ENCODE measurements around the gene TNFAIP2.

The TNFAIP2 gene

DNA sequence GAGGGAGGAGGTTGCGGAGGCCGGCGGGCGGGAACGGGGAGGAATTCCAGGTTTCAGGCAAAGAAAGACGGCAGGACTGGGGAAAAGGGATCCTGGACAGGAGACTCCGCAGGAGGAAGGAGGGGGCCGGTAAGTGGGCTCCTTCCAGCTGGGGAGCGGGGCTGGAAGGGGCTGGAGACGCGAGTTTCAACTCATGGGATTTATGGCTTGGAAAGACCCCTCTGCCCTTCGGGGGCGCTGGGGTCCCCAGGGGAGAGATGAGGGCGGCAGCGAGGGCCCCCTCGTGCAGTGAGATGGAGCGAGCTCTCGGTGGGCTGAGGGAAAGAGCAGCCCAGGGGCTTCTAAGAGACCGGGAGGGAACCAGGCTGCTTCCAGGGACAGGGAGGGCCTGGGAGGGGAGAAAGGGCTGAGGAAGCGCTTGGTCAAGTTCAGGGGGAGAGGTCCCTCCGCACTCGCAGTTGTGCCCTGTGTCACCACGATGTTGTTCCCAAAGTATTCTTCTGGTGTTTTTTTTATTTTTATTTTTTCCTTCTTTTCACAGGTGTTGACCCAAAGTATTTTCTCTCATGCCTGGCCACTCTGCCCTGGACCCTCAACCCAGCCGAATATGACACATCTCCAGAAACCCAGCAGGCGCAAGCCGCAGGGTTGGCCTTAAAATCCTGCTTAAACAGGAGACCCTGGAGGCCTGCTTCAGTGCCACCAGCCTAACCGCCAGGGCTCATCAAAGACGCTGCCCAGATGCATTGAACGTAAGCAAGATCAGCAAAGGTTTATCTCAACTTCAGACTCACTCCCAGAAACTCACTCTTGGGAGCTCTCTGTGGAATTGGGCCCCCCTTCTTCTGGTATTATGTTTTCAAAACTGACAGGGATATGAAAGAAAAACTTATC lies 16.1 kb downstream of the TNFAIP2 start:
- ATAC-seq = no peak
- TF ChIP-seq TOX (CRISPR knock-in tag; IDR thresholded peaks at IDR 0.05; ENCODE audit: borderline replicate concordance) (no peak), RARB (CRISPR knock-in tag; IDR thresholded peaks at IDR 0.05) (no peak), CSDC2 (CRISPR knock-in tag; IDR thresholded peaks at IDR 0.05) (no peak), ARNTL (CRISPR knock-in tag; IDR thresholded peaks at IDR 0.05; ENCODE audit: borderline replicate concordance, low read depth) (no peak), TSHZ2 (CRISPR knock-in tag; IDR thresholded peaks at IDR 0.05) (no peak), SNAI2 (CRISPR knock-in tag; IDR thresholded peaks at IDR 0.05) (no peak), ISL1 (CRISPR knock-in tag; IDR thresholded peaks at IDR 0.05) (no peak), ZFP3 (CRISPR knock-in tag; IDR thresholded peaks at IDR 0.05) (no peak), TCF4 (CRISPR knock-in tag; IDR thresholded peaks at IDR 0.05; ENCODE audit: borderline replicate concordance) (no peak), CREB5 (CRISPR knock-in tag; IDR thresholded peaks at IDR 0.05; ENCODE audit: low read depth) (no peak), ZNF565 (CRISPR knock-in tag; conservative IDR thresholded peaks at IDR 0.05; ENCODE audit: low read depth) (no peak), BACH2 (CRISPR knock-in tag; IDR thresholded peaks at IDR 0.05; ENCODE audit: borderline replicate concordance) (no peak), ZNF8 (CRISPR knock-in tag; IDR thresholded peaks at IDR 0.05) (no peak), PPARA (CRISPR knock-in tag; IDR thresholded peaks at IDR 0.05; ENCODE audit: borderline replicate concordance) (no peak), ZNF70 (CRISPR knock-in tag; IDR thresholded peaks at IDR 0.05) (no peak), ZFP30 (CRISPR knock-in tag; IDR thresholded peaks at IDR 0.05) (no peak), OSR1 (CRISPR knock-in tag; IDR thresholded peaks at IDR 0.05) (no peak)
- TF ChIP-seq, protein P1, sequence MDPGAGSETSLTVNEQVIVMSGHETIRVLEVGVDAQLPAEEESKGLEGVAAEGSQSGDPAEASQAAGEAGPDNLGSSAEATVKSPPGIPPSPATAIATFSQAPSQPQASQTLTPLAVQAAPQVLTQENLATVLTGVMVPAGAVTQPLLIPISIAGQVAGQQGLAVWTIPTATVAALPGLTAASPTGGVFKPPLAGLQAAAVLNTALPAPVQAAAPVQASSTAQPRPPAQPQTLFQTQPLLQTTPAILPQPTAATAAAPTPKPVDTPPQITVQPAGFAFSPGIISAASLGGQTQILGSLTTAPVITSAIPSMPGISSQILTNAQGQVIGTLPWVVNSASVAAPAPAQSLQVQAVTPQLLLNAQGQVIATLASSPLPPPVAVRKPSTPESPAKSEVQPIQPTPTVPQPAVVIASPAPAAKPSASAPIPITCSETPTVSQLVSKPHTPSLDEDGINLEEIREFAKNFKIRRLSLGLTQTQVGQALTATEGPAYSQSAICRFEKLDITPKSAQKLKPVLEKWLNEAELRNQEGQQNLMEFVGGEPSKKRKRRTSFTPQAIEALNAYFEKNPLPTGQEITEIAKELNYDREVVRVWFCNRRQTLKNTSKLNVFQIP (CRISPR knock-in tag; IDR thresholded peaks at IDR 0.05; ENCODE audit: borderline replicate concordance, low read depth) = no peak
- TF ChIP-seq, protein P2, sequence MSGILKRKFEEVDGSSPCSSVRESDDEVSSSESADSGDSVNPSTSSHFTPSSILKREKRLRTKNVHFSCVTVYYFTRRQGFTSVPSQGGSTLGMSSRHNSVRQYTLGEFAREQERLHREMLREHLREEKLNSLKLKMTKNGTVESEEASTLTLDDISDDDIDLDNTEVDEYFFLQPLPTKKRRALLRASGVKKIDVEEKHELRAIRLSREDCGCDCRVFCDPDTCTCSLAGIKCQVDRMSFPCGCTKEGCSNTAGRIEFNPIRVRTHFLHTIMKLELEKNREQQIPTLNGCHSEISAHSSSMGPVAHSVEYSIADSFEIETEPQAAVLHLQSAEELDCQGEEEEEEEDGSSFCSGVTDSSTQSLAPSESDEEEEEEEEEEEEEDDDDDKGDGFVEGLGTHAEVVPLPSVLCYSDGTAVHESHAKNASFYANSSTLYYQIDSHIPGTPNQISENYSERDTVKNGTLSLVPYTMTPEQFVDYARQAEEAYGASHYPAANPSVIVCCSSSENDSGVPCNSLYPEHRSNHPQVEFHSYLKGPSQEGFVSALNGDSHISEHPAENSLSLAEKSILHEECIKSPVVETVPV (CRISPR knock-in tag; IDR thresholded peaks at IDR 0.05) = no peak
- TF ChIP-seq, protein P3, sequence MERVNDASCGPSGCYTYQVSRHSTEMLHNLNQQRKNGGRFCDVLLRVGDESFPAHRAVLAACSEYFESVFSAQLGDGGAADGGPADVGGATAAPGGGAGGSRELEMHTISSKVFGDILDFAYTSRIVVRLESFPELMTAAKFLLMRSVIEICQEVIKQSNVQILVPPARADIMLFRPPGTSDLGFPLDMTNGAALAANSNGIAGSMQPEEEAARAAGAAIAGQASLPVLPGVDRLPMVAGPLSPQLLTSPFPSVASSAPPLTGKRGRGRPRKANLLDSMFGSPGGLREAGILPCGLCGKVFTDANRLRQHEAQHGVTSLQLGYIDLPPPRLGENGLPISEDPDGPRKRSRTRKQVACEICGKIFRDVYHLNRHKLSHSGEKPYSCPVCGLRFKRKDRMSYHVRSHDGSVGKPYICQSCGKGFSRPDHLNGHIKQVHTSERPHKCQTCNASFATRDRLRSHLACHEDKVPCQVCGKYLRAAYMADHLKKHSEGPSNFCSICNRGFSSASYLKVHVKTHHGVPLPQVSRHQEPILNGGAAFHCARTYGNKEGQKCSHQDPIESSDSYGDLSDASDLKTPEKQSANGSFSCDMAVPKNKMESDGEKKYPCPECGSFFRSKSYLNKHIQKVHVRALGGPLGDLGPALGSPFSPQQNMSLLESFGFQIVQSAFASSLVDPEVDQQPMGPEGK (CRISPR knock-in tag; IDR thresholded peaks at IDR 0.05; ENCODE audit: borderline replicate concordance) = no peak

DNA sequence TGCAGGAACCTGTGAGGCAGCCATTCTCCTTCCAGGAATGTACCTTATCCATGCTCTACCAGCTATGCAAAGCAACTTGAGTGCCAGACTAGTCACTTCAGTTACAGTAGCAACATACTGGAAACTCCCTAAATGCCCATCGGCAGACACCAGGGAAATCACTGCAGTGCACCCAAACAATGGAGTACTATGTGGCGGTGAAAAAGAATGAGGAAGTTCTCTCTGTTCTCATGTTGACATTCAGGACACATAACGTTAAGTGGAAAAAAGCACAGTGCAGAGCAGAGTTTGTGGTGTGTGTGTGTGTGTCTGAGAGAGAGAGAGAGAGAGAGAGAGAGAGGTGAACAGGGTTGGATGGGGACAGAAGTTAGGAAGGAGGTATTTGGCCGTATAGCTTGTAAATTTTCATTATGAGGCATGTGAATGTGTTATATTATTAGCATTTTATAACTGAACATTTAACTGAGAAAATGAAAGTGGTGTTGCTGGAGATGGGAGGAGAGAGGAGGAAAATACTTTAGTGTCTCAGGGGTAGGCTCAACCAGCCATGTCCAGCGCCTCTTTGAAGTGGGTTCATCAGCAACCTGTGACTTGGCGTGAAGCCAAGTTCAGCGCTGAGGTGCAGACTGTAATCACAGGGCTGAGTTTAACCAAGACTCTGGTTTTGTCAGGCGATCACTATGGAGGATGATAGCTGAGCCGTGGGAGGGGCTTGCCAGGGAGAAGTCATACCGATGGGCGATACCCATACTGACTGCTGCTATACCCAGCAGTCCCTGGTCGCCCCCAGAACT lies 17.3 kb downstream of the TNFAIP2 start:
- no peak for ATAC-seq
- TF ChIP-seq ZC3H10 (CRISPR knock-in tag; IDR thresholded peaks at IDR 0.05) (no peak), ZNF8 (CRISPR knock-in tag; IDR thresholded peaks at IDR 0.05) (no peak), TCF4 (CRISPR knock-in tag; IDR thresholded peaks at IDR 0.05; ENCODE audit: borderline replicate concordance) (no peak), CREB5 (CRISPR knock-in tag; IDR thresholded peaks at IDR 0.05; ENCODE audit: low read depth) (no peak), ARNTL (CRISPR knock-in tag; IDR thresholded peaks at IDR 0.05; ENCODE audit: borderline replicate concordance, low read depth) (no peak), TSHZ2 (CRISPR knock-in tag; IDR thresholded peaks at IDR 0.05) (no peak), RARB (CRISPR knock-in tag; IDR thresholded peaks at IDR 0.05) (no peak), PPARA (CRISPR knock-in tag; IDR thresholded peaks at IDR 0.05; ENCODE audit: borderline replicate concordance) (no peak)
- TF ChIP-seq, protein P3 (CRISPR knock-in tag; IDR thresholded peaks at IDR 0.05; ENCODE audit: borderline replicate concordance) = no peak

All from SK-N-SH treated with all-trans-retinoic acid at 6 μM for 48 hours (cell line).